Measurements from ENCODE around the gene RBM18.

DNA sequence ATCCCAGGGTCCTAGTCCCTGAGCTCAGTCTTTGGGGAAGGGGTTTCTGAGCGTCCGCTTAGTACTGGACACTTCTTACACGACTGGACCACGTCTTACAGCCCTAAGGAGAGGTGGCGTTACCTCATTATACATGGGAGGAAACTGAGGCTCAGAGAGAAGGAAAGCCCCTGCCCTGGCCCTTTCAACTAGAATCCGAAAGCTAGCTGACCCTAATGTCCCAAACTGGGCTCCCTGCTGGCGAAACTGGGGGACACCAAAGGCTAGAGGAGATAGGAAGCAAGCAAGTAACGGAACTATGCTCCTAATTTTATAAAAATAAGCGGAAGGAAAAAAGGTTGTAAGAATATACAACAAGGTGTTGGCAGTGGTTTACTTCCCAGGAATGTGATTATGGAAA lies 50.1 kb downstream of the RBM18 start:
- TF ChIP-seq CTCF (IDR thresholded peaks at IDR 0.05) (no peak), POLR2A (IDR thresholded peaks at IDR 0.05) (no peak)

All from testis (tissue), 2 donors.